HFFc6 (cell line): ENCODE measurements around the gene MAN2C1. TPM values are rescaled to one million over a fixed set of nuclear protein-coding genes. Genes with fewer than 3 reads are reported as not detected.
A peak's percentile ranks its signal among the peaks of the same experiment; 100 is the strongest.
"Not testable (repeated sequence)": the region's sequence is repeated elsewhere in the genome, so short reads cannot be mapped to it uniquely, and the experiment has no call there.

Source experiments
- DNase-seq: peaks from one replicate; pipeline ENCODE4 v3.0.0-alpha.2; 2018
- H3K27ac Mint-ChIP-seq: 2 replicates; pipeline ENCODE4 v1.8.0; 2020; ENCODE audit warnings: mild to moderate bottlenecking, mixed read lengths
- H3K27me3 Mint-ChIP-seq: 2 replicates; pipeline ENCODE4 v1.8.0; 2021; ENCODE audit warnings: mild to moderate bottlenecking, moderate library complexity, mixed read lengths; ENCODE audit not compliant: insufficient read depth
- H3K36me3 Mint-ChIP-seq: 2 replicates; pipeline ENCODE4 v1.8.0; 2021; ENCODE audit warnings: low read depth, mixed read lengths
- H3K4me1 Mint-ChIP-seq: 2 replicates; pipeline ENCODE4 v1.8.0; 2020; ENCODE audit warnings: low read depth, mixed read lengths
- H3K4me3 Mint-ChIP-seq: 2 replicates; pipeline ENCODE4 v1.8.0; 2020; ENCODE audit warnings: mild to moderate bottlenecking, moderate library complexity, mixed read lengths
- H3K9me3 Mint-ChIP-seq: 2 replicates; pipeline ENCODE4 v1.8.0; 2020; ENCODE audit warnings: mild to moderate bottlenecking, mixed read lengths
- total RNA-seq, 6 experiments: library from RNA; stranded (reverse); fragmentation: NEBNext Ultra II Directional; extraction: Animal tissue kit (Norgen Biotek cat#: 25700); gene quantifications; 2 replicates in 1 of 6; 3 replicates in 5 of 6; pipeline ENCODE4 v1.2.3, GENCODE V29; 2021
- TF ChIP-seq, protein P1 (sequence below): fragments of 200-600 bp; sonication (generic); IDR thresholded peaks from 2 replicates; pipeline ENCODE4 v1.5.0; 2021; ENCODE audit warnings: antibody characterized with exemption, mild to moderate bottlenecking

Gene MAN2C1
- total RNA-seq, 6 experiments from 2014 or later = 92.8 to 111 (median 105) TPM

DNA sequence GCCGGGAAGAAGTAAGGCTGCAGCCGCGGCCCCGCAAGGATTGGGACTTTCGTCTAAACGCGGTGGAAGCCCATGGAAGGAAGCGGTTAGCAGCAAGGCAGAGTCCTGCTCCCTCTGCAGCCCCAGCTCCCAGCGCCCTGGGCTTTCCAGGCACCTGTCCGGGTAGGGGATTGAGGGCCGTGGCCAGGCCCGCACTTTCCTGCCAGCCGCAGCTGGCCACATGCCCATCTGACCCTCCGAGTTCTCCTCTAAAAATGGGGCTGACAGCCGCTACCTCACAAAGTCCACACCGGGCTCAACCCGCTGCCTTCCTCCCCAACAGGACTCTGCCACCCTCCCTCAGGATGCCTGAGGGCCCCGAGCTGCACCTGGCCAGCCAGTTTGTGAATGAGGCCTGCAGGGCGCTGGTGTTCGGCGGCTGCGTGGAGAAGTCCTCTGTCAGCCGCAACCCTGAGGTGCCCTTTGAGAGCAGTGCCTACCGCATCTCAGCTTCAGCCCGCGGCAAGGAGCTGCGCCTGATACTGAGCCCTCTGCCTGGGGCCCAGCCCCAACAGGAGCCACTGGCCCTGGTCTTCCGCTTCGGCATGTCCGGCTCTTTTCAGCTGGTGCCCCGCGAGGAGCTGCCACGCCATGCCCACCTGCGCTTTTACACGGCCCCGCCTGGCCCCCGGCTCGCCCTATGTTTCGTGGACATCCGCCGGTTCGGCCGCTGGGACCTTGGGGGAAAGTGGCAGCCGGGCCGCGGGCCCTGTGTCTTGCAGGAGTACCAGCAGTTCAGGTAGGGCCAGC, 19.7 kb downstream of the MAN2C1 start:
- Mint-ChIP-seq H3K4me3 (peak overlapping the region; percentile 83), H3K9me3 (no peaks in the 10 kb centered on the region), H3K36me3 (no peaks in the 10 kb centered on the region), H3K27me3 (peaks cover 16% of the 10 kb centered on the region), H3K4me1 (no peaks in the 10 kb centered on the region), H3K27ac (no peak overlapping the region)
- DNase-seq = no peak
- TF ChIP-seq, protein P1, sequence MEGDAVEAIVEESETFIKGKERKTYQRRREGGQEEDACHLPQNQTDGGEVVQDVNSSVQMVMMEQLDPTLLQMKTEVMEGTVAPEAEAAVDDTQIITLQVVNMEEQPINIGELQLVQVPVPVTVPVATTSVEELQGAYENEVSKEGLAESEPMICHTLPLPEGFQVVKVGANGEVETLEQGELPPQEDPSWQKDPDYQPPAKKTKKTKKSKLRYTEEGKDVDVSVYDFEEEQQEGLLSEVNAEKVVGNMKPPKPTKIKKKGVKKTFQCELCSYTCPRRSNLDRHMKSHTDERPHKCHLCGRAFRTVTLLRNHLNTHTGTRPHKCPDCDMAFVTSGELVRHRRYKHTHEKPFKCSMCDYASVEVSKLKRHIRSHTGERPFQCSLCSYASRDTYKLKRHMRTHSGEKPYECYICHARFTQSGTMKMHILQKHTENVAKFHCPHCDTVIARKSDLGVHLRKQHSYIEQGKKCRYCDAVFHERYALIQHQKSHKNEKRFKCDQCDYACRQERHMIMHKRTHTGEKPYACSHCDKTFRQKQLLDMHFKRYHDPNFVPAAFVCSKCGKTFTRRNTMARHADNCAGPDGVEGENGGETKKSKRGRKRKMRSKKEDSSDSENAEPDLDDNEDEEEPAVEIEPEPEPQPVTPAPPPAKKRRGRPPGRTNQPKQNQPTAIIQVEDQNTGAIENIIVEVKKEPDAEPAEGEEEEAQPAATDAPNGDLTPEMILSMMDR = no peak

DNA sequence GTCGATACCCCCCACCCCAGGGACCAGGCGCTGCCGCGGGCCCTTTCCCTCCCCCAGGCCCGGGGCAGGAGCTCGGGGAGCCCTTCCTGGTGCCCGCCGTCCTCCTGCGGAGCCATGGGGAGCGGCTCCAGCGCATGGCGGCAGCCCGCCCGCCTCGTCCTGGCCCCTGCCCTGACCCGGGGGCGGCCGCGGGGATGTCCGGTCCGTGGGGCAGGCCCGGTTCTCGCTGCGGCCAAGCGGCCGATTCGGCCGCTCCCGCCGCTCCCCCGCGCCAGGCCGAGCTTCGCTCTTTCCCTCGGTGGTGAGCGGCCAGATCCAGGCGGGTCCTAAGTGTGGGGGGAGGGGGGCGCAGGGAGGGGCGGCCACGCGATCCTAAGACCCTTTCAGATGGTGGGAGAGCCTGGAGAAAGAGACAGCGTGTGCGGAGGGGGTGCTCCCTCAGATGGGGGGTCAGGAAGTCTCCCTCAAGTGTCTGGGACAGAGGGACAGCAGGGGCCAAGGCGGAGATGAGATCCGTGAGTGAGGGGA, 20.3 kb downstream of the MAN2C1 start:
- no peaks in the 10 kb centered on the region for H3K36me3 Mint-ChIP-seq
- H3K4me1 Mint-ChIP-seq = no peaks in the 10 kb centered on the region
- H3K27me3 Mint-ChIP-seq = peaks cover 16% of the 10 kb centered on the region
- H3K9me3 Mint-ChIP-seq = no peaks in the 10 kb centered on the region
- H3K4me3 Mint-ChIP-seq = peak overlapping the region; percentile 83
- no peak for DNase-seq
- TF ChIP-seq, protein P1 = no peak
- no peak overlapping the region for H3K27ac Mint-ChIP-seq

DNA sequence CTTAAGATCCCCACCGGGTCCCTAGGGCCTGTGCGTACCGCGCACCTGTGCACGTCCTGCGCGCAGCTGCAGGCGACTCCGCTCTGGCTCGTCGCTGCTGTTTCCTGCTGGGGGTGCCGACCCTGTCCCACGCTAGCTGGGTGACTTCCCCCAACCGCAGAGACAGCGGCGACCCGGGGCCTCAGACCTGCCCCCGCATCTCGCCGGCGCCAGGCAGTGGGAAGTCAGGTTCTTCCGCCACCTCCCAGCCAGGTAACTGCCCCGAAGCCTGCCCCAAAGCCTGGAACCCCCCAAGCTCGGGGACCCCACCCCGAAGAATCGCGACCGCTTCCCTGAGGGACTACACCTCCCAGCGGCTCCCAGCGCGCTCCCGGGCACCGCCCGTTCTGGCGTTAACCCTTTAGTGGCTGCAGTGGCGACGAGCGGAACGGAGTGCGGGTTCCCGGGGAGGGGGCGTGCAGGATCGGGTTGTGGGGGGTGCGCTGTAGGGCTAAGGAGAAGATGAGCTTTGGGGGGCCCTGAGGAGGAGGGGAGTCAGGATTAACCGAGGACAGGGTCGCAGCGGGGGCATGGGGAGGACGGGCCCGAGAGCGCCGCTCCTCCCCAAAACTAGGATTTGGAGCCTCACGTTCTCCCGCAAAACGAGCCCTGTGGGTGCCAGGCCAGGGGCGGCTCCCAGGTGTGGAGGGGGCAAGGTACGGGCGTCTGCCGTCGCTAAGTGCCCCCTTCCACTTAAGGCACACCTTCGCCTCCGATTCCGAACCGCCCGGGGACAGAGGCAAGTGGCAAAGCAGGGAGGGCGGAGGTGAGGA, 21.0 kb downstream of the MAN2C1 start:
- Mint-ChIP-seq H3K36me3 (no peaks in the 10 kb centered on the region), H3K27ac (no peak overlapping the region), H3K27me3 (peaks cover 16% of the 10 kb centered on the region), H3K9me3 (no peaks in the 10 kb centered on the region), H3K4me1 (no peaks in the 10 kb centered on the region), H3K4me3 (peak overlapping the region; percentile 79)
- TF ChIP-seq, protein P1 = no peak
- DNase-seq = no peak

GRCh38 chr15:75346796-75347221, 21.6 kb downstream of the MAN2C1 start, which contains the start of gene NEIL1:
Gene NEIL1, plus strand, starts transcription at chr15:75347039. Its CDS starts 1,867 bp downstream, at chr15:75348906.
- H3K9me3 Mint-ChIP-seq = no peaks in the 10 kb centered on the region
- H3K27ac Mint-ChIP-seq = no peak within 1 kb of the TSS
- TF ChIP-seq, protein P1 = no peak
- no peak for DNase-seq
- H3K4me3 Mint-ChIP-seq = peak within 1 kb of the TSS; percentile 79
- peaks cover 16% of the 10 kb centered on the region for H3K27me3 Mint-ChIP-seq
- H3K36me3 Mint-ChIP-seq = no peaks in the 10 kb centered on the region
- no peaks in the 10 kb centered on the region for H3K4me1 Mint-ChIP-seq

GRCh38 chr15:75343953-75344352, 24.5 kb downstream of the MAN2C1 start:
- H3K9me3 Mint-ChIP-seq, DNase-seq, H3K4me3 Mint-ChIP-seq, H3K4me1 Mint-ChIP-seq, H3K27ac Mint-ChIP-seq: not testable (repeated sequence)
- peaks cover 13% of the 10 kb centered on the region; the same call in 1 of the 2 replicates for H3K36me3 Mint-ChIP-seq
- peaks cover 11% of the 10 kb centered on the region for H3K27me3 Mint-ChIP-seq
